Hepatocyte (in vitro differentiated cells): ENCODE data around the gene ABL1. TPM values are rescaled to one million over a fixed set of nuclear protein-coding genes. Genes with fewer than 3 reads are reported as not detected.

Experiments used
- DNase-seq: peaks from one replicate; pipeline ENCODE4 v3.0.0-alpha.2; 2016; ENCODE audit warnings: low spot score
- H2AFZ ChIP-seq: fragments of 200-600 bp; sonication (generic); 2 replicates; pipeline ENCODE4 v1.6.0; 2016; ENCODE audit warnings: antibody characterized with exemption, mild to moderate bottlenecking
- H3K27ac ChIP-seq: fragments of 200-600 bp; sonication (generic); 2 replicates; pipeline ENCODE4 v1.5.1; 2016; ENCODE audit warnings: mild to moderate bottlenecking
- H3K27me3 ChIP-seq: fragments of 200-600 bp; sonication (generic); 2 replicates; pipeline ENCODE4 v1.6.1; 2016
- H3K36me3 ChIP-seq: fragments of 200-600 bp; sonication (generic); replicated peaks from 2 replicates; pipeline ENCODE4 v1.5.1; 2016; ENCODE audit warnings: low read depth; ENCODE audit not compliant: insufficient read depth
- H3K4me1 ChIP-seq: fragments of 200-600 bp; sonication (generic); 2 replicates; pipeline ENCODE4 v1.5.1; 2016; ENCODE audit warnings: mild to moderate bottlenecking, moderate library complexity; ENCODE audit not compliant: insufficient read depth
- H3K4me2 ChIP-seq: fragments of 200-600 bp; sonication (generic); 2 replicates; pipeline ENCODE4 v1.6.0; 2016
- H3K4me3 ChIP-seq: fragments of 200-600 bp; sonication (generic); 2 replicates; pipeline ENCODE4 v1.5.1; 2016; ENCODE audit warnings: mild to moderate bottlenecking
- H3K79me2 ChIP-seq: fragments of 200-600 bp; sonication (generic); 2 replicates; pipeline ENCODE4 v1.6.0; 2017; ENCODE audit warnings: mild to moderate bottlenecking
- H3K9me2 ChIP-seq: fragments of 200-600 bp; sonication (generic); replicated peaks from 2 replicates; pipeline ENCODE4 v1.6.0; 2017; ENCODE audit warnings: mild to moderate bottlenecking; ENCODE audit not compliant: insufficient read depth
- H3K9me3 ChIP-seq: fragments of 200-600 bp; sonication (generic); 2 replicates; pipeline ENCODE4 v1.5.1; 2016; ENCODE audit warnings: low read depth, mild to moderate bottlenecking
- H4K20me1 ChIP-seq: fragments of 200-600 bp; sonication (generic); 2 replicates; pipeline ENCODE4 v1.6.0; 2016; ENCODE audit warnings: mild to moderate bottlenecking; ENCODE audit not compliant: insufficient read depth, poor library complexity, severe bottlenecking
- EZH2 ChIP-seq: fragments of 200-600 bp; sonication (generic); IDR thresholded peaks from 2 replicates; pipeline ENCODE4 v1.6.1; 2016; ENCODE audit warnings: antibody characterized with exemption, mild to moderate bottlenecking, borderline replicate concordance
- EZH2phosphoT487 ChIP-seq: fragments of 200-600 bp; sonication (generic); IDR thresholded peaks from one replicate; pipeline ENCODE4 v1.6.1; 2018; ENCODE audit warnings: antibody characterized with exemption, mild to moderate bottlenecking, low read depth, moderate library complexity; ENCODE audit not compliant: unreplicated experiment, severe bottlenecking
- WGBS: methylation state at CpG from one replicate; pipeline ENCODE4 v1.1.6; 2016; ENCODE audit warnings: low lambda C conversion rate; ENCODE audit errors: missing lambda C conversion rate; 5-methylcytosine and 5-hydroxymethylcytosine counted together
- polyA plus RNA-seq: library from polyadenylated mRNA; unstranded; fragments of >200 nt; fragmentation: Nextera tagmentation; extraction: Ambion mirVana; gene quantifications from 2 replicates; pipeline ENCODE4 v1.2.1, GENCODE V29; 2016
- total RNA-seq: library from RNA; depleted of rRNA; stranded (reverse); fragments of >200 nt; gene quantifications from 2 replicates; pipeline ENCODE4 v1.2.3, GENCODE V29; 2014
- TF ChIP-seq, protein P1 (sequence below): fragments of 200-600 bp; sonication (generic); IDR thresholded peaks from 2 replicates; pipeline ENCODE4 v1.5.1; 2016; ENCODE audit warnings: antibody characterized with exemption, mild to moderate bottlenecking; ENCODE audit not compliant: poor library complexity

The ABL1 gene
- total and polyA plus RNA-seq, 2 experiments from 2014 or later, result 43.2 to 46.6 TPM

DNA sequence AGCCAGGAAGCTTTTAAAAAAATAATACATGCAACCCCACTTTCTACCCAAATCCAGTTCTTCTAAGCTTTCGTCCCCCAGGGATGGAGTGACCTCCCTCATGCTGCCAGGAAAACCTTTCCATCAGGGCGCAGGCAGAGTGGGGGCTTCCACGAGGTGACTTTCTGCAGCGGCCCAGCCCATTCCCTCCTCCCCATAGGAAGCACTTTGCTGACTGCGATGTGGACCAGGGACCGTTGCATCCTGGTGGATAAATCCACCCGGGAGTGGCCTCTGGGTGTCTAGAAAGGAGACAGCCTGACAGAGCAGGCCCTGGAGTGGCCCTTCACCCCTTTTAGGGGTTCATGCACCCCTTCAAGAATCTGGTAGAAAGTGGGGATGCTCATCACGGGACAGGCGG, 60.0 kb downstream of the ABL1 start:
- Histone ChIP-seq H3K4me1 (no peaks in the 10 kb centered on the region), H3K27me3 (no peaks in the 10 kb centered on the region), H3K79me2 (no peaks in the 10 kb centered on the region), H3K27ac (no peak overlapping the region), H3K36me3 (no peaks in the 10 kb centered on the region), H4K20me1 (no peaks in the 10 kb centered on the region), H3K9me2 (no peaks in the 10 kb centered on the region), H3K9me3 (no peaks in the 10 kb centered on the region), H3K4me3 (no peak overlapping the region), H2AFZ (no peak overlapping the region), H3K4me2 (no peak overlapping the region)
- WGBS, result 86% methylated on average over 9 of the region's 9 CpGs
- TF ChIP-seq EZH2phosphoT487 (no peak), EZH2 (no peak)
- TF ChIP-seq, protein P1, sequence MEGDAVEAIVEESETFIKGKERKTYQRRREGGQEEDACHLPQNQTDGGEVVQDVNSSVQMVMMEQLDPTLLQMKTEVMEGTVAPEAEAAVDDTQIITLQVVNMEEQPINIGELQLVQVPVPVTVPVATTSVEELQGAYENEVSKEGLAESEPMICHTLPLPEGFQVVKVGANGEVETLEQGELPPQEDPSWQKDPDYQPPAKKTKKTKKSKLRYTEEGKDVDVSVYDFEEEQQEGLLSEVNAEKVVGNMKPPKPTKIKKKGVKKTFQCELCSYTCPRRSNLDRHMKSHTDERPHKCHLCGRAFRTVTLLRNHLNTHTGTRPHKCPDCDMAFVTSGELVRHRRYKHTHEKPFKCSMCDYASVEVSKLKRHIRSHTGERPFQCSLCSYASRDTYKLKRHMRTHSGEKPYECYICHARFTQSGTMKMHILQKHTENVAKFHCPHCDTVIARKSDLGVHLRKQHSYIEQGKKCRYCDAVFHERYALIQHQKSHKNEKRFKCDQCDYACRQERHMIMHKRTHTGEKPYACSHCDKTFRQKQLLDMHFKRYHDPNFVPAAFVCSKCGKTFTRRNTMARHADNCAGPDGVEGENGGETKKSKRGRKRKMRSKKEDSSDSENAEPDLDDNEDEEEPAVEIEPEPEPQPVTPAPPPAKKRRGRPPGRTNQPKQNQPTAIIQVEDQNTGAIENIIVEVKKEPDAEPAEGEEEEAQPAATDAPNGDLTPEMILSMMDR, result no peak
- no peak for DNase-seq

DNA sequence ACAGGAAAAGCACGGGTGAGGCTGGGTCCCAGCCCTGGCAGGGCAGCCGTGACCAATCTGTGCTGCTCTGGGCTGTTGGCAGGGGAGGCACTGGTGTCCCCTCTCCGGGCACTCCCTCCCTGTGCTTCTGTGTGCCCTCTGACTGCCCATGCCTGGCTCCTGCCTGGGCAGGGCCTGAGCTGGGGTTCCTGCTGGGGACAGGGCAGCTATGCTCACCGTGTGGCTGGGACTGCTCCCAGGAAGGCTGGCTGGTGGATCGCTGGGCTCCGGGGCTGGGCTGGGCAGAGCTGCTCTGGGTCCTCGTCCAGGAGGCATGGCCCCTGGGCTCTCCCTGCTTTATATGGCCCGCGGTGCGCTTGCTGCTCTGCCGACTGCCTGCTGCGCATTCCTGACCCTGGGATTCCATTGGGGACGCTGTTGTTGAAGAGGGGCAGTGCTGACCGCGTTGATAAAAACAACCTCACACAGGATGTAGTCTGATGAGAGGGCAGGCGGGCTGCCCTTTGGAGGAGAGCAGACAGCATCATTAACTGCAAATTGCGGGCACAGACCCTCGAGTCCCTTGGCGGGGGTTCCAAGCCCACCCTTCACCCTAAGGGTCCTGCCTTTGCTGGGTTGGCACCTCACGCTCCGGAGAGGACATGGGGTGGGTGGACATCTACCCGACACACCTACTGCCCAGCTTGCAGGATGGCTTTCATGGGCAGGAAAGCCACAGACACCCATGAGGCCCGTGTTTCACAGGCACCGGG, 60.6 kb downstream of the ABL1 start:
- H3K4me3 ChIP-seq, result no peak overlapping the region
- no peak overlapping the region for H3K4me2 ChIP-seq
- no peak overlapping the region for H2AFZ ChIP-seq
- no peak for DNase-seq
- no peaks in the 10 kb centered on the region for H3K36me3 ChIP-seq
- no peaks in the 10 kb centered on the region for H3K4me1 ChIP-seq
- no peaks in the 10 kb centered on the region for H3K27me3 ChIP-seq
- TF ChIP-seq EZH2phosphoT487 (no peak), EZH2 (no peak)
- TF ChIP-seq, protein P1, result no peak
- H4K20me1 ChIP-seq, result no peaks in the 10 kb centered on the region
- no peaks in the 10 kb centered on the region for H3K9me2 ChIP-seq
- H3K27ac ChIP-seq, result no peak overlapping the region
- WGBS, result 90% methylated on average over 24 of the region's 24 CpGs
- H3K9me3 ChIP-seq, result no peaks in the 10 kb centered on the region
- no peaks in the 10 kb centered on the region for H3K79me2 ChIP-seq

DNA sequence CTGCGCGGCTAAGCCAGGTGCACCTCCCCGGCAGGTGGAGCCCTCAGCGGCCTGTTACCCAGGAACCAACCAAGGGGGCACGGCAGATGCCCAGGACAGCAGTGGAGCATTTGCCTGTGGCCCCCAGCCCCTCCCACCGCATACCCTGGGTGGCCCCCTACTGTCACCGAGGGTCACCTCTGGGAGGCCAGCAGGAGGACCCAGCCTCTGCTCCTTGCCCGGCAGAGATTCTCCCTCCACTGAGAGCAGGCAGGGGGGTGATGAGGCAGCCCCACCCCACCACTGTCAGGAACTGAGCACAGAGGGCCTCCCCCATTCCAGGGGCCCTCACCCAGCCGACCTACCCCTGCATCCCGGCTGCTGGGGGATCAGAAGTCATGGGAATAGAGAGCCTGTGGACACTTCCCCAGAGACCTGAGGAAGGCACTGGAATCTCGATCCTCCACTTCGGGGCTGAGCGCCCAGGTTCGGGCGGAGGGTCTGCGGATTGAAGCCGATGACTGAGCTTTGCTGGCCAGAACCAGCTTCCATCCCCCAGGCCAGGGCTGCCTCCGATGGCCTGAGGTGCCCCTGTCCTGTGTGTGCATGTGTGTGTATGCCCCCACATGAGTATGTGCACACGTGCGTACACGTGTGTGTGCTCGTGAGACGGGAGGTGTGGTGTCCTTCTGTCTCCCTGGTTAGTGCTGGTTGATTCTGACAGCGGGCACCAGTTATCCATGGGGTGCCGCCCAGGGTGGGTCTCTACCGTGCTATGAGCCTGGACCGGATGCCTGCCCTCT, 61.4 kb downstream of the ABL1 start, which contains the start of gene QRFP:
QRFP (minus strand) TSS at position 580 of the 782 bp plus-strand sequence. CDS start 2,974 bp downstream, outside the sequence.
- TF ChIP-seq, protein P1, result no peak
- TF ChIP-seq EZH2phosphoT487 (no peak), EZH2 (no peak)
- H3K4me2 ChIP-seq, result no peak within 1 kb of the TSS
- no peaks in the 10 kb centered on the region for H4K20me1 ChIP-seq
- H3K27me3 ChIP-seq, result no peaks in the 10 kb centered on the region
- no peak within 1 kb of the TSS for H3K4me3 ChIP-seq
- no peak within 1 kb of the TSS for H3K27ac ChIP-seq
- no peaks in the 10 kb centered on the region for H3K79me2 ChIP-seq
- H2AFZ ChIP-seq, result no peak within 1 kb of the TSS
- no peaks in the 10 kb centered on the region for H3K4me1 ChIP-seq
- no peaks in the 10 kb centered on the region for H3K9me3 ChIP-seq
- H3K9me2 ChIP-seq, result no peaks in the 10 kb centered on the region
- H3K36me3 ChIP-seq, result no peaks in the 10 kb centered on the region
- WGBS, result 85% methylated on average over 25 of the region's 27 CpGs
- no peak for DNase-seq
